Measurements from ENCODE around the gene ANKLE2. TPM values are rescaled to one million over a fixed set of nuclear protein-coding genes. Genes with fewer than 3 reads are reported as not detected.
"Not testable (repeated sequence)": the region's sequence is repeated elsewhere in the genome, so short reads cannot be mapped to it uniquely, and the experiment has no call there.

The ANKLE2 gene
- total RNA-seq, 4 donors from 2014 or later, result 33.1 to 61.5 (median 49.9) TPM

DNA sequence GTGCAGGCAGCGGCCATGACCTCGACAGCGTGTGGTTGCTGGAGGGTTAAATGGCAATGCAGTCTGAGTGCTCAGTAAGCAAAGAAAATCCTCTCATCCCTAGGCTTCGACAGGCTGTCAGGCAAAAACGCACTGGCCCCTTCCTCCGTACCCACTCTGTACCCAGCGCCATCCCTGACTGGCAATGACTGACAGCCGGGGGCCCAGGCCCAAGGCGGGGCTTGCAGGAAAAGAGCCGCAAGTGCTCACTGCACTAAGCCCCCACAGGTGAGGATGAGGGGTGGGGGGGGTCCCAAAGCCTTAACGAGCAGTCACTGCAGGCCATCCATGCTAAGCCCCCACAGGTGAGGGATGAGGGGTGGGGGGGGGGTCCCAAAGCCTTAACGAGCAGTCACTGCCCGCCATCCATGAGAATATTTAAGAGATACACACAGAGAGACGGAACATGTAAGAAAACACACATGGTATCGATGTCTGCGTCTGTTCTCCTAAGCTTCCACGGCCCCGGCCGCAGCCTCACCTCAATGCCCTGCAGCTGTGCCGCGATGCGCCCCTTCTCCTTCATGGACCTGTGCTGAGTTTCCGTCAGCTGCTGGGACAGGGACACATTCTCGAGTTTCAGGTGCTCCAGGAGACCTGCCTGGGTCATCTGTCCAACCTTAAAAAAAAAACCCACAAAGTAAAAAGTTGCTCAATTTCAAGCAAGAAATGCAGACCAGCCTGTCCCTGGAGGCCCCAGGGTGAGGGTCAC, 36.4 kb upstream of the ANKLE2 start:
- peaks cover 0 to 96% of the 10 kb centered on the region in 2 donors for H3K36me3 ChIP-seq
- 90 to 93% methylated on average over 9 to 10 of the region's 24 CpGs for WGBS, 2 donors (ENCODE audit: low coverage in 1 of 2)

DNA sequence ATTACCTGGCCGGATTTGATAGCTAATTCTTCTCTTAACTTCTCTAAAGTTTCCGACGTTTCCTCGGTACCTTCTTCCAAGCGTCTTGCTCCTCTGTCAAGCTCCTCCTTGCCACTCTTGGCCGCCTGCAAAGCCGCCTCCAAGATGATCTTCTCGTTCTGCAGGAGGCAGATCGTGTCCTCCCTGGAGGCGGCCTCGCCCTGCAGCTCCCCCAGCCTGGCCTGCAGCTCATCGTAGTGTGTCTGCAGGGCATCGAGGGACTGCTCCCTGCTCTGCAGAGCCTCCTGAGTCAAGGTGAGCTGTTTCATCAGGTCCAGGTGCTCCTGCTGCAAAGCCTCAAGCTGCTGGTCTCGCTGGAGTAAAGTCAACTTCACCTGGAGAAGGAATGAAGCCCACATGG, 34.2 kb upstream of the ANKLE2 start:
- ATAC-seq, result no peak
- H3K27ac ChIP-seq, result no peak overlapping the region
- TF ChIP-seq EP300 (IDR thresholded peaks at IDR 0.05) (no peak), POLR2AphosphoS5 (IDR thresholded peaks at IDR 0.05) (no peak), POLR2A (IDR thresholded peaks at IDR 0.05) (no peak)
- TF ChIP-seq, protein P1, sequence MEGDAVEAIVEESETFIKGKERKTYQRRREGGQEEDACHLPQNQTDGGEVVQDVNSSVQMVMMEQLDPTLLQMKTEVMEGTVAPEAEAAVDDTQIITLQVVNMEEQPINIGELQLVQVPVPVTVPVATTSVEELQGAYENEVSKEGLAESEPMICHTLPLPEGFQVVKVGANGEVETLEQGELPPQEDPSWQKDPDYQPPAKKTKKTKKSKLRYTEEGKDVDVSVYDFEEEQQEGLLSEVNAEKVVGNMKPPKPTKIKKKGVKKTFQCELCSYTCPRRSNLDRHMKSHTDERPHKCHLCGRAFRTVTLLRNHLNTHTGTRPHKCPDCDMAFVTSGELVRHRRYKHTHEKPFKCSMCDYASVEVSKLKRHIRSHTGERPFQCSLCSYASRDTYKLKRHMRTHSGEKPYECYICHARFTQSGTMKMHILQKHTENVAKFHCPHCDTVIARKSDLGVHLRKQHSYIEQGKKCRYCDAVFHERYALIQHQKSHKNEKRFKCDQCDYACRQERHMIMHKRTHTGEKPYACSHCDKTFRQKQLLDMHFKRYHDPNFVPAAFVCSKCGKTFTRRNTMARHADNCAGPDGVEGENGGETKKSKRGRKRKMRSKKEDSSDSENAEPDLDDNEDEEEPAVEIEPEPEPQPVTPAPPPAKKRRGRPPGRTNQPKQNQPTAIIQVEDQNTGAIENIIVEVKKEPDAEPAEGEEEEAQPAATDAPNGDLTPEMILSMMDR (IDR thresholded peaks at IDR 0.05), result no peak
- H3K4me3 ChIP-seq, result no peak overlapping the region
- 94 to 95% methylated on average over 11 of the region's 14 CpGs for WGBS, 2 donors (ENCODE audit: low coverage in 1 of 2)
- H3K36me3 ChIP-seq, result peaks cover 0 to 92% of the 10 kb centered on the region in 2 donors
- H3K4me1 ChIP-seq, result no peaks in the 10 kb centered on the region
- H3K27me3 ChIP-seq, result no peaks in the 10 kb centered on the region
- no peaks in the 10 kb centered on the region for H3K9me3 ChIP-seq

More for the DNA sequence above, 36.4 kb upstream of the ANKLE2 start:
- ATAC-seq, result no peak
- no peak overlapping the region for H3K27ac ChIP-seq
- no peaks in the 10 kb centered on the region for H3K4me1 ChIP-seq
- H3K9me3 ChIP-seq, result no peaks in the 10 kb centered on the region
- H3K27me3 ChIP-seq, result no peaks in the 10 kb centered on the region
- H3K4me3 ChIP-seq, result no peak overlapping the region
- TF ChIP-seq, protein P1 (IDR thresholded peaks at IDR 0.05), result no peak
- no peak for TF ChIP-seq POLR2A (IDR thresholded peaks at IDR 0.05)

DNA sequence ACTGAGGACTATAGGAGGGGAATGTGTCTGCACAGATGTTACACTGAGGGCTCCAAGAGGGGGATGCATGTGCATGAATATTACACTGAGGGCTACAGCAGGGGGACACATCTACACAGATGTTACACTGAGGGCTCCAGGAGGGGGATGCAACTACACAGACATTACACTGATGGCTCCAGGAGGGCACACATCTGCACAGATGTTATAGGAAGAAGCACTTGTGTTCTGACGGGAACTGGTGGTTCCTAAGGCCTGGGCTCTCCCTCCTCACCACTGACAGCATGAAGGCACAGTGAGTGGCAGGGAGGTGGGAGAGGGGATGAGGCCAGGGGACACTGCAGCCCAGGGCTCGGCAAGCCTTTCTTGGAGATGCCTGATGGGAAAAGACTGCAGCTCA, 30.3 kb upstream of the ANKLE2 start:
- ATAC-seq, H3K27me3 ChIP-seq, H3K4me1 ChIP-seq, H3K9me3 ChIP-seq, H3K27ac ChIP-seq, H3K4me3 ChIP-seq: not testable (repeated sequence)
- WGBS, 2 donors (ENCODE audit: low coverage in 1 of 2), result 62% methylated on average over 2 of the region's 2 CpGs; no CpG with 5 or more reads in 1 of the 2 donors
- peaks cover 0 to 90% of the 10 kb centered on the region in 2 donors for H3K36me3 ChIP-seq

DNA sequence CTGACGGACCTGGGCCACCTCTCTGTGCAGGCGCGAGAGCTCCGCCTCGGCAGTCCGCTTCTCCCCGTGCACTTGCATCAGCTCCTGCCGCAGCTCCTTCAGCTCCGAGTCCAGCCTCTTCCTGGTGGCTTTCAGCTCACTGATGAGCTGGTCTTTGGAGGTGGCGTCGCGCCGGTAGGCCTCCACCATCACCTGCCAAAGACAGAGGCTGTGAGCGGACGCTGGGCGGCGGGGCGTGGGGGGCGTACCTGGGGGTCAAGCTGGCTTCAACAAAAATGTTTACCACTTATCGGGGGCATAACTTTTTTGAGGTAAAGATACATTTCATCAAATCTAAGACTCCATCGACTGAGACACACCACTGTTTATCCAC, 27.5 kb upstream of the ANKLE2 start:
- ATAC-seq, result no peak
- 80% methylated on average over 1 of the region's 21 CpGs; no CpG with 5 or more reads in 1 of the 2 donors for WGBS, 2 donors (ENCODE audit: low coverage in 1 of 2)
- peaks cover 0 to 90% of the 10 kb centered on the region in 2 donors for H3K36me3 ChIP-seq
- no peaks in the 10 kb centered on the region for H3K4me1 ChIP-seq
- H3K4me3 ChIP-seq, result no peak overlapping the region
- TF ChIP-seq EP300 (IDR thresholded peaks at IDR 0.05) (no peak), POLR2A (IDR thresholded peaks at IDR 0.05) (no peak), POLR2AphosphoS5 (IDR thresholded peaks at IDR 0.05) (no peak)
- TF ChIP-seq, protein P1 (IDR thresholded peaks at IDR 0.05), result no peak
- H3K9me3 ChIP-seq, result no peaks in the 10 kb centered on the region
- H3K27me3 ChIP-seq, result no peaks in the 10 kb centered on the region
- no peak overlapping the region for H3K27ac ChIP-seq

DNA sequence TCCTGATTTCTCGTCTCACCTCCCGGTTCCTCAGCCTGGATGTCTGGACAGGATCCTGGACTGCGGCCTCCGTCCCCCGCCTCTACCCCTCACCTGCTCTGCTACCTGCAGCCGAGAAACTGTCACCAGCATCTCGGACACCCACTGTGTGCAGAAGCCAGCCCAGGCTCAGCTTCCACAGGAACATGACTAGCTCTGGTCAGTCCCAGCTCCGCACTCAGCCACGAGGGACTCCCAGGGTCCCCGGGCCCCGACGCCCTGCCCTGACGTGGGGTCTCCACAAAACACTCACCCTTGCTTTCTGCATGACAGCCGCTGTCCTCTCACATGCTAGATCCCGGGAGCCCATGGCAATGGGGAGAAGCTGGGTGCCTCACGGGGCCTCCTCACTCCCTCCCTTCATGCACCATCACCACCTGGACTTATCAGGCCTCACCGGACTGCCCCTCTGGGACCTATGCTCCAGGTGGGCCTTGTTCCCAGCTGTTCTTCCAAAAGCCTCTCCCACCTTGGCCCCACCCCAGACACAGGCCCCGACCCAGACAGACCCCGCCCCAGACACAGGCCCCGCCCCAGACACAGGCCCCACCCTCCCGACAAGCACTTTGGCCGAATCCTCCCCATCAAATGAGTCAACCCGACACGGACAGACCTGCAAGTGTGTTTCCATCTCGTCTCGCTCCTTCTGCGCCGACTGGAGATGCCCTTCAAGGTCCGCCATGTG, 26.9 kb upstream of the ANKLE2 start:
- no peak overlapping the region for H3K4me3 ChIP-seq
- no peaks in the 10 kb centered on the region for H3K9me3 ChIP-seq
- H3K27me3 ChIP-seq, result no peaks in the 10 kb centered on the region
- TF ChIP-seq POLR2A (IDR thresholded peaks at IDR 0.05), result no peak
- TF ChIP-seq, protein P1 (IDR thresholded peaks at IDR 0.05), result no peak
- no peak for TF ChIP-seq EP300 (IDR thresholded peaks at IDR 0.05)
- TF ChIP-seq POLR2AphosphoS5 (IDR thresholded peaks at IDR 0.05), result no peak
- no peaks in the 10 kb centered on the region for H3K4me1 ChIP-seq
- 100% methylated on average over 4 to 6 of the region's 29 CpGs for WGBS, 2 donors (ENCODE audit: low coverage in 1 of 2)
- no peak for ATAC-seq
- peaks cover 0 to 90% of the 10 kb centered on the region in 2 donors for H3K36me3 ChIP-seq
- H3K27ac ChIP-seq, result no peak overlapping the region
